Measurements from ENCODE around the gene NXF1.
A peak's percentile ranks its signal among the peaks of the same experiment; 100 is the strongest.
"Not testable (repeated sequence)": the region's sequence is repeated elsewhere in the genome, so short reads cannot be mapped to it uniquely, and the experiment has no call there.

NXF1 gene

DNA sequence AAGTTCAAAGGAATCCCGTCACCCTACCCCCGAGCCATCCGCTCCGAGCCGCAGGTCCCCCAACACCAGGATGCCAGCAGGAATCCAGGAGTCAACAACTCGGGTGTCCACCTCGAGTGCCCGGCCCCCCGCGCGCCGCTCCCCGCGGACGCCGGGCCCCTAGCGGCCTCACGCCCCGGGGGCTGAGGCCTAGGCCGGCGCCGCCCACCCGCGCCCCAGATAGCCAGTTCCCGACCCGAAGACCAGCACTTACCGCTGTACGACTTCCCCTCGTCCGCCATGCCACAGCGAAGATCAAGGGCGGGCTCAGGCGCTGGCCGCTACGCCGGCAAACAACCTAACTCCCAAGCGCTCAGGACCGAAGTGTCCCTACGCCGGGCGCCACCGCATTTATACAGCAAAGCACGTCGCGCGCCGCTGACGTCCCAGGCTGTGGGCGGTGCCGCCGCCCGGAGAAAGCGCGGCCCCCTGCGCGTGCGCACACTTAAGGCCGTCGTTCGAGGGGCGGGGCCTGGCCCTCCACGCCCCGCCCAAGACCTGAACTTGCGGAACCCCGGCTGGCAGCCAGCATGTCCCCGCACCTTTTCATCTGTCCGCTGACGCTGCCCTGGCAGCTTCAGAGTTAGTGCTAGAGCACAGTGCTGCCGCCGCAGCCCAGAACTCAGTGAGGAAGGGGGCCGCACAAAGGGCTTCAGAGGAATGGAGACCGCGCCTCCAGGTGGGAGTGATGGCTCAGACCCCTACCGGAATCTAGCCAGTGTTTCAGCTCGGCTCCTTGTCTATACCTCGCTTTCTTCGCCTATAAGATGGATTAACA lies at the start of gene NXF1:
Gene NXF1 (minus strand): TSS at position 365 of the 817 bp plus-strand sequence. CDS start 84 bp downstream, at position 281.
- peak; percentile 89 for DNase-seq (ENCODE audit: low read depth)

DNA sequence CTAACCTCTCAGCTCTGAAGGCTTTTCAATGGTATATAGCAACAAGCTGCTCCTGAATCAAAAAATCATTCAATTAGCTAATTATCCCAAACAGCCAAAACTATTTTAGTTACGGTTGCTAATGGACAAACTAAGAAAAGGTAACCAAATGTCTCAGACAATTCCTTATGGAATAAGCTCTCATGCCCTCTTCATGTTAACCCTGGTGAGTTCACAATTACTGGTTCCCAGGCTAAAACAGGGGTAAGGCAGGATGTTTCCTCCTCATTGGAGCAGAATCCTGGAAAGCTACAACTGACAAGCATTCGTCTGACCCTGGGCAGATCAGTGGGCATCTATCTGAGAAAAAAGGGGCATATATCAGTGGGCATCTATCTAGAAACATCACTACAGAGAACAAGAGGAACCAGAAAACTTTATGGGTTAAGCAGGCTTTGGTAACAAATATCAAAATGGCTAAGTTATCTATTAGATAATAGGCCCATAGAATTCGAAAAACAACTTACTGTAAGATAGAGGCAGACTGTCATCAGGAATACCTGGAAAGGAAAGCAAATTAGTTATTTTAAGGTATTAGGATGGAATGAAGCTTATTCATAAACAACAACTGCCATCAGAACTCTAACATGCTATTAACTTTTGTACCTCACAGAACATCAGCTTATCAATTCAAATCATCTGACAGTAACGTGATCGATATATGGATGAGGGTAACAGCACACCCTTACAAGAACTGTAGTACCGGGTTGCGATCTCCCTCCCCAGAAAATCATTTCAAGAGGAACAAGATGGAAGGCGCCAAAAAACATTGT lies 49.0 kb upstream of the NXF1 start:
- DNase-seq (ENCODE audit: low read depth) = no peak

DNA sequence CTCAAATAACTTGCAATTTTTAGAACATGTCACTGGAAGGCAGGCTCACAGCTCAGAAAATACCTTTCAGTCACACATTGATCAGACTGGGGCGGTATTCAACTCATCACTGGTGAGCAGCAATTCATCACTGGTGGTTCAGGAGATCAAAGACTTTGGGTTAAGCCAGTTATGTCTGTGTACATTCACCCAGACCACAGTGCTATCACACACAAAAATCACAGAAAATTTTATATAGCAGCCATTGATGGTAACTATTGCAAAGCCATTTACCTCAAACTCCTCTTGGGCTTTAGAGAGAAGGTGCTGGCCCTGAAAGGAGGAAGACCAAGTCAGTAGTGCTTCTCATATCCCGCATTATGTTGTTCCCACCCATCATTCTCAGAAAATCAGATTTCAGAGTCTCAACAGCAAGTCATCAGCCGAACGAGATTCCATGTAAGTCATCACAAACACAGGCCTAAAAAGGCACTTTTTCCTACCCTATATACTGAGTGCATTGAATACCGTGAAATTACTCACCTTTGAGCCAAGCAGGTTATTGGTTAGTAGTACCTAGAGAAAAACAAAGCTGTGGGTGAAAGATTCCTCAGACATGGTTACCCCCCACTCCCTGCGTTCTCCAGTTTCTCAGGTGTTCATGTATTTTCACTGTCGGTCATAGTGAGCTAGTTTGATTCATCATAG lies 48.2 kb upstream of the NXF1 start:
- no peak for DNase-seq (ENCODE audit: low read depth)

DNA sequence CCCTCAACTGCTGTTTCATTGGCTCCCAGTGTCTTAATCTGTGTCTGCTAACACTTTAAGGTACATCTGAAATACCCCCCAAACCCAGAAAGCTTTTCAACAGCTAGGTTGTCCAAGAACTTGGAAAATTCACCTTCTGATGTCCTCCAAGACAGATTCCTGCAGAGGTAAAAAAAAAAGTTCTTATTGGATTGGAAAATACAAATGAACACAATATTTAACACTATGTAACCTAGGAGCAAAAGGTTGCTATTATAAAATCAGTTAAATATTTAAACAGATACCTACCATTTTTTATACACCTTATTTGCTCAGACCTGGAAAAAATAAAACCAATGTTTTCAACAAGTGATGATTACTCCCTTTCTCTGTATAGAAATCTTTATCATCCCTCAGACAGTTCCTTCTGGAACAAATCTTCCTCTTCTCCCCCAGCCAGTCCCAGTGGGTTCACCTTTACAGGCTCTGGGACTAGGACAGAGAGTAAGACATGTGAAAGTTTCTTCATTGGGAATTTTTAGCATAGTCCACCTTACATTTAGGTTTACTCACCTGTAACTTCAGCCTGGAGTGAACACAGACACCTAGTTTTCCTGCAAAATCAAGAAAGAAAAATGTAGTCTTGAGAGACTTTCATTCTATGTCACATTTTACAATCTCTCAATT lies 47.4 kb upstream of the NXF1 start:
- no peak for DNase-seq (ENCODE audit: low read depth)

DNA sequence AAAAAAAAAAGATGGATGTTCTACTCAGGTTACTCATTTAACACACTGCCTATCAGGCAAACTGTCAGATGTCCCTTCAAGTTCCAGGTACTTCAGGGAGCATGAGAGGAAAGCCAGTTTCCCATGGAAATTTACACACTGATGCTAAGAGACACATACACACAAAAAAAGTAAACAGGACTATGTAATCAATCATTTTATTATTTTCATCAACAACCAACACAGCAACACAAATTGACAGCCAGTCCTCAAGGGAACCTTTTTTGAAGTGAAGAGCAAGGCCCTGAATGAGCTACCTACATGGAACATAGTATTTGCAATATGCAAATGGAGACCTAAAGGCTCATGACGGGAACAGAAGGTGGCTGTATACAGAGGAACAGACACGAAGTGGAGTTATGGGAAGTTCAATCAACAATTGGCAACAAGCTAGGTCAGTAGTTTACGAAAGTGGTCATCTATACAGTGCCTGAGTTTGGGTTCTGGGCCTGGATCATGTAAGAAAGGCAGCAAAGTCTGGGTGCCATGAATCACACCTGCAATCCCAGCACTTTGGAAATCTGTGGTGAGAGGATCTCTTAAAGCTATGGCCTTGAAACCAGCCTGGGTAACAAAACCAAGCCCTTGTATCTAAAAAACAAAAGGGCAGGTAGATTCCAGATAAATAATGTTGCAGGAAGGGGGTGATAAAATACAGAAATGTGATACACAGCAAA lies 46.7 kb upstream of the NXF1 start:
- DNase-seq (ENCODE audit: low read depth) = no peak

DNA sequence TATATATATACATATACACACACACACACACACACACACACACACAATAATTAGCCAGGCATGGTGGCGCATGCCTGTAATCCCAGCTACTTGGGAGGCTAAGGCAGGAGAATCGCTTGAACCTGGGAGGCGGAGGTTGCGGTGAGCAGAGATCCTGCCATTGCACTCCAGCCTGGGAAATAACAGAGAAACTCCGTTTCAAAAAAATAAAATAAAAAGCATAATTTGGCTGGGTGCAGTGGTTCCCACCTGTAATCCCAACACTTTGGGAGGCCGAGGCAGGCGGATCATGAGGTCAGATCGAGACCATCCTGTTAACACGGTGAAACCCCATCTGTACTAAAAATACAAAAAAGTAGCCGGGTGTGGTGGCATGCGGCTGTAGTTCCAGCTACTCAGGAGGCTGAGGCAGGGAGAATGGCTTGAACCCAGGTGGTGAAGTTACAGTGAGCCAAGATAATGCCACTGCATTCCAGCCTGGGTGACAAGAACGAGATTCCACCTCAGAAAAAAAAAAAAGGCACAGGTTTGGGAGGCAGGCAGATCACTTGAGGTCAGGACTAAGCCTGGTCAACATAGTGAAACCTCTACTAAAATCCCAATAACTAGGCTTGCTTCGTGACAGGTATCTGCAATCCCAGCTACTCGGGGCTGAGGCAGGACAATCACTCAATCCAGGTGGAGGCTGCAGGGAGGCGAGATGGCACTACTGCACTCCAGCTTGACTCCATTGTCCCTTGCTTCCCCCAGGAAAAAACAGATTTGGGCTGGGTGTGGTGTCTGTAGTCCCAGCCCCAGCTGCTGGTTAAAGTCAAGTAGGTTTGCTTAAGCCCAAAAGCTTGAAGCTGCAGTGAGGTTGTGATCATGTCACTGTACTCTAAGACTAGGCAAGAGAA lies 45.9 kb upstream of the NXF1 start:
- no peak for DNase-seq (ENCODE audit: low read depth)

DNA sequence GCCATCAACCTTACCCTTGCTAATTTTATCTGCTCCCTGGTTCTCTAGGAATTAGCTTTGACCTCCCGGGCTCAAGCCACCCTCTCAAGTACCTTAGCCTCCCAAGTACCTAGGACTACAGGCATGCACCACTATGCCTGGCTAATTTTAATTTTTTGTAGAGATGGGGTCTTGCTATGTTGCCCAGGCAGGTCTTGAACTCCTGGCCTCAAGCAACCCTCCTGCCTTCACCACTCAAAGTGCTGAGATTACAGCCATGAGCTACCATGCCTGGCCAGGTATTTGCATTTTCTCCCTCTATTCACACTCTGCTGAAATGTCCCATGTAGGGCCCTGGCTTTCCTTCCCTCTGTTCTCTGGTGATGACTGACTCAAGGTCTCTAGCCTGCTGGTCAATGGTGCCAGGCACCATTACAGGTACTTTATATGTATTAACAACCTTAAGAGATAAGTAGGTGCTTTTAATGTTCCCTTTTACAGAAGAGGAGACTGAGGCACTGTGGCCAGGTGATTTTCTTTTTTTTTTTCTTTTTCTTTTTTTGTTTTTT lies 42.6 kb upstream of the NXF1 start:
- no peak for DNase-seq (ENCODE audit: low read depth)

DNA sequence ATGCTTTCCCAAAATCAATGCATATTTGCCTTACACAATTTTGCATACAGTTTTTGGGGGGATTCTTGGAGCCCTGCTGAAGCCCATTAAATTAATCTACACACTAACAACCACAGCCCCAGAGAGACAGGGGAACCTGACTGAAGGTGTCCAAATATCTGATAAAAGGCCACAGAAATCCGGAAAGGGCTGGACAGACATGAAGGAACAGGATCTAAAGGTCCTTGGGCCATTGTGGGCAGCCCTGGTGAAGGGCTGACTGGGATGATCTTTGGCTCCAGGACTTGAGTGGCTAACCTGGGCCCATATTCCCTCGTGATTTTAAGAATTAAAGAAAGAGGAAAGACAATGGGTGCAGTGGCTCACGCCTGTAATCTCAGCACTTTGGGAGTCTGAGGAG lies 40.9 kb upstream of the NXF1 start:
- no peak for DNase-seq (ENCODE audit: low read depth)

DNA sequence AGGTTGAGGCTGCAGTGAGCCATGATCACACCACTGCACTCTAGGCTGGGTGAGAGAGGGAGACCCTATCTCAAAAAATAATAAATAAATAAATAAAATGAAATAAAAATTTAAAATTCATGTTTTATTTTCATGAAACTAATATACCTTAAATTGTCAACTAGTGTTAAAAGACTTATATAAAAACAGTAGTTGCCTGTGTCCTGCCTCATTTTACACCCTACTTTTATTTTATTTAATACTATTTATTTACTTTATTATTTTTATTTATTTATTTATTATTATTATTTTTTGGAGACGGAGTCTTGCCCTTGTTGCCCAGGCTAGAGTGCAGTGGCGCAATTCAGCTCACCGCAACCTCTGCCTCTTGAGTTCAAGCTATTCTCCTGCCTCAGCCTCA lies 38.9 kb upstream of the NXF1 start:
- no peak for DNase-seq (ENCODE audit: low read depth)

DNA sequence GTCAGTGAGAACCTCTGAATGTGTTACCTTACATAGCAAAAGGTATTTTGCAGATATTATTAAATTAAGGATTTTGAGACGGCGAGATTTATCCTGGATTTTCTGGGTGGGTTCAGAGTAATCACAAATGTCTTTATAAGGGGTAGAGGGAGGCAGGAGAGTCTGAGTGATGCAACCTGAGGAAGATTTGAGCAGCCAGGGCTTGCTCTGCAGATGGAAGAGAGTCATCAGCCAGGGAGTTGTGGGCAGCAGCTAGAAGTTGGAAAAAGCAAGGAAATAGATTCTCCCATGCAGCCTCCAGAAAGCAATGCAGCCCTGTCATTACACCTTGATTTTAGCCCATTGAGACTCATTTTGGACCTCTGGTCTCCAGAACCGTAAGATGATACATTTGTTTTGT lies 38.2 kb upstream of the NXF1 start:
- DNase-seq (ENCODE audit: low read depth) = no peak

DNA sequence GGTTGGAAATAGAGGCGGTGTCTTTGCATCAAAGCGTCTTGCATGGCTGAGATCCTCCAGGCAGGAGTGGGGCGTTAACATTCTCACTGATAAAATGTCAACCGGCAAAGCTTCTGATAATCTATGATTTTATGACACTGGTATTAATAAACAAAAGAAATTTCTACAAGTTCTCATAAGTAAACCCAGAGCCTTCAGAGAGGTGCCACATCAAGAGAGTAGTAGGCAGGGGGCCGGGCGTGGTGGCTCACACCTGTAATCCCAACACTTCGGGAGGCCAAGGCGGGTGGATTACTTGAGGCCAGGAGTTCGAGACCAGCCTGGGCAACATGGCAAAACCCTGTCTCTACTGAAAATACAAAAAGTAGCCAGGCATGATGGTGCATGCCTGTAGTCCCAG lies 37.7 kb upstream of the NXF1 start:
- DNase-seq (ENCODE audit: low read depth) = not testable (repeated sequence)

DNA sequence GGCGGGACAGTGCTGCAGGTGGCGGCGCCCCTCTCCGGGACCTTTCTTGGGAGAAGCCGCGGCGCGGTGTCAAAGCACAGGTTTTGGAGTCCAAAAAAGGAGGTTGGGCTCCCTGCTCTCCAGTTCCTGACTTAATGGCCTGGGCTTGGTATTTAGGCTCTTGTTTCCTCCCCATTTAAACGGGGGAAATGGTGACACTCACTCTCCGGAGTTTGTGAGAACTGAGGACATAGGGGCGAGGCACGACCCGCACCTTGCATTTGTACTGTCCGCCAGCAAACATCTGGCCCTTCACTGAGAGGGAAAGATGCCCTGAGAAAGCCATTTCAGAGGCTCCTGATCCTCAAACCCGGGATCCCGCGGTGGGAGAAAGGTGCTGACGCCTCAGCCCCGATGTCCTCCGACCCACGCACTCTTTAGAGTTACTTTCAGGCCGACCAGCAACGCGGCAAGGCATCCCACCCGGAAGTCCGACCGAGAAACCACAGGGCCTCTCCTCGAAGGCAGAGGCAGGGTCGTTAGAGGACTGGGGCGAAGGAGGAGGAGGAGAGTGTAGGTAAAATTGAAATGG lies 37.0 kb upstream of the NXF1 start:
- DNase-seq (ENCODE audit: low read depth) = no peak

DNA sequence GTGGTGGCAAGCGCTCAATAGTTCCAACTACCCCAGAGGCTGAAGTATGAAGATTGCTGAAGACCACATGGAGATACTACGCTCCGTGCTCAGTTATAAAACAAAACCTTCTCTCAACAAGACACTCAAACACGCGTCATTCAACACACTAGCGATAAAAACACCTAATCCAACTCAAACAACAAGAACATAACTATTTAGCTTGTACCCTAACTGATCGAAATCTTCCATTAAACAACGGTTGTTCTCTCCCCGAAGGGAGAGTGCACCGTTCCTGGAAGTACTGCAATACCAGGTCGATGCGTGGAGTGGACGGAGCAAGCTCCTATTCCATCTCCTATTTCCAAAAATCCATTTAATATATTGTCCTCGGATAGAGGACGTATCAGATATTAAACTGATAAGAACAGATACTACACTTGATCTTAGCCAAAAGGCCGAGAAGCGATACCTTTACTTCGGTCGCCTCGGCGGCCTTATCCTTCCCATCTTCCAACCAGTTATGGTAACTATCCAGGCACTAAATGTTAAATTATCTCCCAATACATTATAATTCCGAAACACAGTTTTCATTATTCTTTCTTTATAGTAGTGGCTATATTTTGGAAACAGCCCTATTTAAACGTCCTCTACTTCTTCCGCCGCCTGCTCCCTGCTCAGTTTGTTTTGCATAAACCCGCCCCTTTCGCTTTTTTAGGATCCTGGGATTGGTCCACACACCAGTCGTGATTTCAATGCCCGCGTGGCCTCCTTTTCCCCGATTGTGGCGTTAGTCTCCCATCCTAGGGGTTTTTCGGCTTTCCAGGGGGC lies 36.3 kb upstream of the NXF1 start:
- peak; percentile 93 for DNase-seq (ENCODE audit: low read depth)

DNA sequence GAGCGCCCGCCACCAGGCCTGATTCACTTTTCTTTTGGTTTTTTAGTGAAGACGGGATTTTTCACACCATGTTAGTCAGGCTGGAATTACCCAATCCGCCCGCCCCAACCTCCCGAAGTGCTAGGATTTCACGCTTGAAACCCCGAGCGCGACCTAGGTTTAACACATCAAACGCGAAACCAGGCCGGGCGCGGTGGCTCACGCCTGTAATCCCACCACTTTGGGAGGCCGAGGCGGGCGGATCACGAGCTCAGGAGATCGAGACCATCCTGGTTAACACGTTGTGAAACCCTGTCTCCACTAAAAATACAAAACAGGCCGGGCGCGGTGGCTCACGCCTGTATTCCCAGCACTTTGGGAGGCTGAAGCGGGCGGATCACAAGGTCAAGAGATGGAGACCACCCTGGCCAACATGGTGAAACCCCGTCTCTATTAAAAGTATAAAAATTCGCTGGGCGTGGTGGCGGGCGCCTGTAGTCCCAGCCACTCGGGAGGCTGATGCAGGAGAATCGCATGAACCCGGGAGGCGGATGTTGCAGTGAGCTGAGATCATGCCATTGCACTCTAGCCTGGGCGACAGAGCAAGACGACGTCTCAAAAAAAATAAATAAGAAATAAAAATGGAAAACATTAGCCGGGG lies 35.6 kb upstream of the NXF1 start:
- not testable (repeated sequence) for DNase-seq (ENCODE audit: low read depth)

DNA sequence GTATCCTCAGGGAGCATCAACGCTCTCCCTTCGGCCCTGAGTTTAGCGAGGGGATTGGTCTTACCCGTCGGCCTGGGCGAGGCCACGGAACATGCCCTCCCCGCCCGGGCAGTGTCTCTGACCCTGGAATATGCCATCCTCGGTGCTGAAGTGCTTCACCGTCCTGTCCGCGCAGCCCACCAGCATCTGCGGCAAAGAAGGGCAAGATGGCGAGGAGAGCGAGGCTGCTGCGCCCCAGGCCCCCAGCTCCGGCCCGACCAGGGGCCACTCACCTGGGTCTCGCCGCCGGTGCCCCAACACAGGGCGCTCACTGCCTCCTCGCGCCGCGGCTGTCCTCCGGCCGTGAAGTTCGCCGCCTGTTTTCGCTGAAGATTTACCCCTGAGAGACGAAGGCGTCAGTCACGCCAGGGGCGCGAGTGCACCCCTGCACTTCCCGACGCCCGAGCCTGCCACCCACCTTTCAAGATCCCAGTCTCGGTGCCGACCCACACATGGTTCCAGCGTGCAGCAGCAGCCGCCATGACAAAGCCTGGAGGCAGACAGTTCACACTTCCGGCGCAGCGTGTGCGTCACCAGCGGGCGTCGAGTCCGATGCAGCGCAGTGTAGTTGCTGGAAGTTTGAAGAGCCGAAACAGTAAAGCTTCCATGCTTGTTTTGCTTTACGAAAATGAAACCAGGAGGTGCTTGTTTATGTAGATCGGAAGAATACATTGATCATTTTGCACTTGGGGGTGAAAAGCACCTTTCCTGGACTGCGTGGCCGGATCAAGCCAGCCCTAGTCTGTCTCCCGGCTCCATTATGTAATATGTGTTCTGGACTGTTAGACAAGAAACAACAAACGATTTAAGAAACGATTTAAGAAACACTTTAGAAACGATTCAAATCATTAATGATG lies 34.1 kb upstream of the NXF1 start, which contains the start of gene WDR74:
Gene WDR74 (minus strand): TSS at position 541 of the 896 bp plus-strand sequence. CDS start 20 bp downstream, at position 521.
- DNase-seq (ENCODE audit: low read depth) = no peak

DNA sequence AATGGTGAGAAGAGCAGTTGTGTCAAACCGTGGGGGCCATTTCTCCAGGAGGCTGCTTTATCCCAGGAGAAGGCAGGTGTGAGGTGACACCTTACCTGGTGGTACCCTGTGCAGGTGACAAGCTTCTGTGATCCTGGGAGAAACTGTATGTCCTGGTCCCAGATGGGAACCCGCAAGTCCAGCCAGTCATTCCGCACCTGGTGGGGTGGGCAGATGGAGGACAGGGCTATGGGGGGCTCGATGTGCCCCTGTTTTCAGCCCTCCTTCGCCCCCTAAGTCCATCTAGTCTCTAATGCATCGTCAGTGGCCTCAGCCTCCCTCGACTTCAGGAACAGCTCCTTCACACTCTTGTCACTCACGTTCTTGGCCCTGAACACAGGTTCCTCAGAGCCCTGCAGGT lies 30.1 kb upstream of the NXF1 start:
- no peak for DNase-seq (ENCODE audit: low read depth)
